Measurements from ENCODE around the gene ATP5F1D. TPM values are rescaled to one million over a fixed set of nuclear protein-coding genes. Genes with fewer than 3 reads are reported as not detected.

ATP5F1D gene
- total and polyA plus RNA-seq, 2 of the 13 experiments (the other 11 are each of a cell fraction or from before 2014, with no cell fraction given): 39.4 to 78.7 TPM

DNA sequence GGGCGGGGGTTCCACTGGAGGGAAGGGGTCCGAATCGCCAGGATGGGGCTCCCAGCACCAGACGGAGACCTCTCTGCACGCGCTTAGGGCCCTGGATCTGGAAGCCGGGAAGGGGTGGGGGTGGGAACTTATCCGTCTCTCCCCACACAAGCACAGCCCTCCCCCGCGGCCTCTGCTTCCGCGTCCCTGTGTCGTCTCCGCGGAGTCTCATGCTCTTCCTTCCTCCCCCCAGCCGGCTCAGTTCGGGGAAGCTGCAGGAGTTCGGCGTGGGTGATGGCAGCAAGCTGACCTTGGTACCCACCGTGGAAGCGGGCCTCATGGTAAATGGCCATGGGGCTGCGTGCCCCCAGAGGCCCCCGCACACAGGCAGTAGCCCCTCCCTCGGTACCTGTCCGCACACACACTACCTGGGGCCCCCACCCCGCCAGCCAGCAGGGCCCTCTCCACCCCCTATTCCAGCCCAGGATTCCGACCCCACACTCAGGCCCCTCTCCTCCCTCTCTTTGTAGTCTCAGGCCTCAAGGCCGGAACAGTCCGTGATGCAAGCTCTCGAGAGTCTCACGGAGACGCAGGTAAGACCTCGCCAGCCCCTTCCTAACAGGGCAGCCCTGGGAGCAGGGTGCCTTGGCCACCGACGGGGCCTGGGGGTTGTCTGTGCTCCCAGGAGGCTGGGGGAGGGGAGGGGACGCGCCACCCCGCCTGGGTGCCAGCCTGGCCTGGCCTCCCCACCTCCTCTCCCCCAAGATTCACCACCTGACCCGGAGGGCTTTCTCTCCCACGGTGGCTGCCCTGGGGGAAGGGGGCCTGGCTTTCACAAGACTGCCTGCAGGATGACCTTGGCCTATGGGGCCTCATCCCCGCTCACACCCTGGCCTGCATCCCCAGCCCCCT is 10.0 kb downstream of the ATP5F1D start (continued):
- TF ChIP-seq, protein P1, sequence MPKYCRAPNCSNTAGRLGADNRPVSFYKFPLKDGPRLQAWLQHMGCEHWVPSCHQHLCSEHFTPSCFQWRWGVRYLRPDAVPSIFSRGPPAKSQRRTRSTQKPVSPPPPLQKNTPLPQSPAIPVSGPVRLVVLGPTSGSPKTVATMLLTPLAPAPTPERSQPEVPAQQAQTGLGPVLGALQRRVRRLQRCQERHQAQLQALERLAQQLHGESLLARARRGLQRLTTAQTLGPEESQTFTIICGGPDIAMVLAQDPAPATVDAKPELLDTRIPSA (CRISPR knock-in tag; IDR thresholded peaks at IDR 0.05; ENCODE audit: borderline replicate concordance): no peak
- 0 out of 2 replicates have a peak, but pooled peaks have one; percentile 30 for TF ChIP-seq ZNF616 (CRISPR knock-in tag; IDR thresholded peaks at IDR 0.05; ENCODE audit: low read depth)
- TF ChIP-seq NFE2L2 (IDR thresholded peaks at IDR 0.05; ENCODE audit: low read length): no peak
- TF ChIP-seq HDAC6 (IDR thresholded peaks at IDR 0.05; ENCODE audit: low read depth, low read length): no peak
- no peak for TF ChIP-seq KDM5B (CRISPR knock-in tag; IDR thresholded peaks at IDR 0.05; ENCODE audit: borderline replicate concordance)
- TF ChIP-seq EEA1 (CRISPR knock-in tag; IDR thresholded peaks at IDR 0.05; ENCODE audit: borderline replicate concordance): 0 out of 2 replicates have a peak, but pooled peaks have one; percentile 31
- TF ChIP-seq TCF7 (IDR thresholded peaks at IDR 0.05; ENCODE audit: low read depth): no peak
- TF ChIP-seq ZNF501 (CRISPR knock-in tag; IDR thresholded peaks at IDR 0.05): no peak
- TF ChIP-seq KMT2B (CRISPR knock-in tag; IDR thresholded peaks at IDR 0.05): no peak
- TF ChIP-seq, protein P2, sequence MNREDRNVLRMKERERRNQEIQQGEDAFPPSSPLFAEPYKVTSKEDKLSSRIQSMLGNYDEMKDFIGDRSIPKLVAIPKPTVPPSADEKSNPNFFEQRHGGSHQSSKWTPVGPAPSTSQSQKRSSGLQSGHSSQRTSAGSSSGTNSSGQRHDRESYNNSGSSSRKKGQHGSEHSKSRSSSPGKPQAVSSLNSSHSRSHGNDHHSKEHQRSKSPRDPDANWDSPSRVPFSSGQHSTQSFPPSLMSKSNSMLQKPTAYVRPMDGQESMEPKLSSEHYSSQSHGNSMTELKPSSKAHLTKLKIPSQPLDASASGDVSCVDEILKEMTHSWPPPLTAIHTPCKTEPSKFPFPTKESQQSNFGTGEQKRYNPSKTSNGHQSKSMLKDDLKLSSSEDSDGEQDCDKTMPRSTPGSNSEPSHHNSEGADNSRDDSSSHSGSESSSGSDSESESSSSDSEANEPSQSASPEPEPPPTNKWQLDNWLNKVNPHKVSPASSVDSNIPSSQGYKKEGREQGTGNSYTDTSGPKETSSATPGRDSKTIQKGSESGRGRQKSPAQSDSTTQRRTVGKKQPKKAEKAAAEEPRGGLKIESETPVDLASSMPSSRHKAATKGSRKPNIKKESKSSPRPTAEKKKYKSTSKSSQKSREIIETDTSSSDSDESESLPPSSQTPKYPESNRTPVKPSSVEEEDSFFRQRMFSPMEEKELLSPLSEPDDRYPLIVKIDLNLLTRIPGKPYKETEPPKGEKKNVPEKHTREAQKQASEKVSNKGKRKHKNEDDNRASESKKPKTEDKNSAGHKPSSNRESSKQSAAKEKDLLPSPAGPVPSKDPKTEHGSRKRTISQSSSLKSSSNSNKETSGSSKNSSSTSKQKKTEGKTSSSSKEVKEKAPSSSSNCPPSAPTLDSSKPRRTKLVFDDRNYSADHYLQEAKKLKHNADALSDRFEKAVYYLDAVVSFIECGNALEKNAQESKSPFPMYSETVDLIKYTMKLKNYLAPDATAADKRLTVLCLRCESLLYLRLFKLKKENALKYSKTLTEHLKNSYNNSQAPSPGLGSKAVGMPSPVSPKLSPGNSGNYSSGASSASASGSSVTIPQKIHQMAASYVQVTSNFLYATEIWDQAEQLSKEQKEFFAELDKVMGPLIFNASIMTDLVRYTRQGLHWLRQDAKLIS (CRISPR knock-in tag; IDR thresholded peaks at IDR 0.05): no peak; the same call in 1 of the 2 replicates
- TF ChIP-seq KLF11 (CRISPR knock-in tag; IDR thresholded peaks at IDR 0.05): no peak
- no peak; the same call in 1 of the 2 replicates for TF ChIP-seq GLI4 (CRISPR knock-in tag; IDR thresholded peaks at IDR 0.05; ENCODE audit: borderline replicate concordance)
- TF ChIP-seq, protein P3, sequence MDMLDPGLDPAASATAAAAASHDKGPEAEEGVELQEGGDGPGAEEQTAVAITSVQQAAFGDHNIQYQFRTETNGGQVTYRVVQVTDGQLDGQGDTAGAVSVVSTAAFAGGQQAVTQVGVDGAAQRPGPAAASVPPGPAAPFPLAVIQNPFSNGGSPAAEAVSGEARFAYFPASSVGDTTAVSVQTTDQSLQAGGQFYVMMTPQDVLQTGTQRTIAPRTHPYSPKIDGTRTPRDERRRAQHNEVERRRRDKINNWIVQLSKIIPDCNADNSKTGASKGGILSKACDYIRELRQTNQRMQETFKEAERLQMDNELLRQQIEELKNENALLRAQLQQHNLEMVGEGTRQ (IDR thresholded peaks at IDR 0.05; ENCODE audit: low read depth, low read length): no peak
- TF ChIP-seq, protein P3 (CRISPR knock-in tag; IDR thresholded peaks at IDR 0.05; ENCODE audit: borderline replicate concordance): no peak
- TF ChIP-seq SAP130 (CRISPR knock-in tag; IDR thresholded peaks at IDR 0.05; ENCODE audit: low read depth): no peak
- TF ChIP-seq ZNF557 (CRISPR knock-in tag; IDR thresholded peaks at IDR 0.05): no peak
- TF ChIP-seq, protein P4, sequence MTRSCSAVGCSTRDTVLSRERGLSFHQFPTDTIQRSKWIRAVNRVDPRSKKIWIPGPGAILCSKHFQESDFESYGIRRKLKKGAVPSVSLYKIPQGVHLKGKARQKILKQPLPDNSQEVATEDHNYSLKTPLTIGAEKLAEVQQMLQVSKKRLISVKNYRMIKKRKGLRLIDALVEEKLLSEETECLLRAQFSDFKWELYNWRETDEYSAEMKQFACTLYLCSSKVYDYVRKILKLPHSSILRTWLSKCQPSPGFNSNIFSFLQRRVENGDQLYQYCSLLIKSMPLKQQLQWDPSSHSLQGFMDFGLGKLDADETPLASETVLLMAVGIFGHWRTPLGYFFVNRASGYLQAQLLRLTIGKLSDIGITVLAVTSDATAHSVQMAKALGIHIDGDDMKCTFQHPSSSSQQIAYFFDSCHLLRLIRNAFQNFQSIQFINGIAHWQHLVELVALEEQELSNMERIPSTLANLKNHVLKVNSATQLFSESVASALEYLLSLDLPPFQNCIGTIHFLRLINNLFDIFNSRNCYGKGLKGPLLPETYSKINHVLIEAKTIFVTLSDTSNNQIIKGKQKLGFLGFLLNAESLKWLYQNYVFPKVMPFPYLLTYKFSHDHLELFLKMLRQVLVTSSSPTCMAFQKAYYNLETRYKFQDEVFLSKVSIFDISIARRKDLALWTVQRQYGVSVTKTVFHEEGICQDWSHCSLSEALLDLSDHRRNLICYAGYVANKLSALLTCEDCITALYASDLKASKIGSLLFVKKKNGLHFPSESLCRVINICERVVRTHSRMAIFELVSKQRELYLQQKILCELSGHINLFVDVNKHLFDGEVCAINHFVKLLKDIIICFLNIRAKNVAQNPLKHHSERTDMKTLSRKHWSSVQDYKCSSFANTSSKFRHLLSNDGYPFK (CRISPR knock-in tag; IDR thresholded peaks at IDR 0.05; ENCODE audit: borderline replicate concordance): no peak
- no peak for TF ChIP-seq NCOA5 (CRISPR knock-in tag; IDR thresholded peaks at IDR 0.05)
- peak; percentile 5; the same call in 1 of the 2 replicates for TF ChIP-seq MED1 (CRISPR knock-in tag; IDR thresholded peaks at IDR 0.05)
- TF ChIP-seq ZKSCAN8 (CRISPR knock-in tag; IDR thresholded peaks at IDR 0.05; ENCODE audit: borderline replicate concordance): no peak

Data from HepG2 (cell line).